Right lobe of liver (tissue), 4 donors: ENCODE measurements around the gene GJE1.

Source experiments
- POLR2A ChIP-seq: fragments of 450-650 bp; IDR thresholded peaks from one replicate; pipeline ENCODE4 v1.6.1; 2017; ENCODE audit warnings: antibody characterized with exemption, mild to moderate bottlenecking
- TF ChIP-seq, protein P1 (sequence below), 4 donors: fragments of 200-600 bp in 3 of 4; fragments of 450-650 bp in 1 of 4; IDR thresholded peaks; one replicate each; pipeline versions ENCODE4 v1.5.1 to v1.8.0; 2016 to 2022; ENCODE audit warnings: antibody characterized with exemption in 4 of 4, mild to moderate bottlenecking in 2 of 4
- donor health status: DM: no; HTN: no; CAD: no.
- donor health status: DM: no; HTN: no; CAD: no.
- donor health status: DM: no; HTN: yes; CAD: no.

GRCh38 chr6:142152746-142153145 is 20.0 kb downstream of the GJE1 start:
- TF ChIP-seq POLR2A = no peak
- TF ChIP-seq, protein P1, sequence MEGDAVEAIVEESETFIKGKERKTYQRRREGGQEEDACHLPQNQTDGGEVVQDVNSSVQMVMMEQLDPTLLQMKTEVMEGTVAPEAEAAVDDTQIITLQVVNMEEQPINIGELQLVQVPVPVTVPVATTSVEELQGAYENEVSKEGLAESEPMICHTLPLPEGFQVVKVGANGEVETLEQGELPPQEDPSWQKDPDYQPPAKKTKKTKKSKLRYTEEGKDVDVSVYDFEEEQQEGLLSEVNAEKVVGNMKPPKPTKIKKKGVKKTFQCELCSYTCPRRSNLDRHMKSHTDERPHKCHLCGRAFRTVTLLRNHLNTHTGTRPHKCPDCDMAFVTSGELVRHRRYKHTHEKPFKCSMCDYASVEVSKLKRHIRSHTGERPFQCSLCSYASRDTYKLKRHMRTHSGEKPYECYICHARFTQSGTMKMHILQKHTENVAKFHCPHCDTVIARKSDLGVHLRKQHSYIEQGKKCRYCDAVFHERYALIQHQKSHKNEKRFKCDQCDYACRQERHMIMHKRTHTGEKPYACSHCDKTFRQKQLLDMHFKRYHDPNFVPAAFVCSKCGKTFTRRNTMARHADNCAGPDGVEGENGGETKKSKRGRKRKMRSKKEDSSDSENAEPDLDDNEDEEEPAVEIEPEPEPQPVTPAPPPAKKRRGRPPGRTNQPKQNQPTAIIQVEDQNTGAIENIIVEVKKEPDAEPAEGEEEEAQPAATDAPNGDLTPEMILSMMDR (IDR thresholded peaks at IDR 0.05) = no peak
